AG10803 (cell line): ENCODE results near the gene PSMB5.

Experiments
- DNase-seq: peaks from one replicate; pipeline ENCODE4 v3.0.0; 2010; ENCODE audit warnings: low read depth
- H3K4me3 ChIP-seq: 2 replicates; pipeline ENCODE4 v1.5.1; 2011; ENCODE audit warnings: mild to moderate bottlenecking, low read length, control low read depth
- TF ChIP-seq, protein P1 (sequence below): conservative IDR thresholded peaks from 2 replicates; pipeline ENCODE4 v1.5.1; 2011; ENCODE audit warnings: mild to moderate bottlenecking, low read length, control low read depth, inconsistent platforms

The PSMB5 gene

DNA sequence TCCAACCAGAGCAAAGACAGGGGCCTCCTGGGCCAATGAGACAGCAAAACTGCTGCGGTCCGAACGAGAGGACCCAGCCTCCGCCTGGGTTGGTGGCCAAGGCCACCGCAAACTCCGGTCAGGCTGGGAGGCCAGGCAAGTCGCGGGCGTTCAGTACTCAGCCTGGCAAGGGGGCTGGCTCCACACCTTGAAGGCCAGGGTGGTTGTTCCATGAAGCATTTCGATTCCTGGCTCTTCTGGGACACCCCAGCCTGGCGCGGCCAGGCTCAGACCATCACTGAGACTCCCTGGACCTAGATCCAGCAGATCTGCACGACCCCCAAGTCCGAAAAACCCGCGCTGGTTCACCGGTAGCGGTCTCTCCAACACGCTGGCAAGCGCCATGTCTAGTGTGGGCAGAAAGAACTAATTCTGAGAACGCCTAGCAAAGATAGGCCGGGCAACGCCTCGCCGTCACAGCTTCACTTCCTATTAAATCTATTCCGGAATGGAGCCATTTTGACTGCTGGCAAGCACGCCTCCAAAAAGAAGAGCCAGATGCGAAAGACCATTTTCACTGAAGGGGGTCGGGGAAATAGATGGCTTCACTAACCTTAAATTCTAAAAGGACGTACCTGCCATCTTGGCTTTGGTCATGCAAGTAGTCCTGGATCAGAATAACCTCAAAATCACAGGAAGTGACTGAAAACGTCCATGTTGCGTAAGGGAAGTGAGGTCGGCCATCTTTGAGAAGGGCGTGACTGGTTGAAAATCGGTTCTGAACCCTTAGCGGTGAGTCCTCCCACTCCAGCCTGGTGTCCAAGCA, at the start of gene PSMB5:
Gene PSMB5, minus strand, starts transcription at position 403 of the 805 bp plus-strand sequence. Its CDS starts 19 bp downstream, at position 384.
- peak within 1 kb of the TSS; percentile 91 for H3K4me3 ChIP-seq
- DNase-seq = peak; percentile 93
- TF ChIP-seq, protein P1, sequence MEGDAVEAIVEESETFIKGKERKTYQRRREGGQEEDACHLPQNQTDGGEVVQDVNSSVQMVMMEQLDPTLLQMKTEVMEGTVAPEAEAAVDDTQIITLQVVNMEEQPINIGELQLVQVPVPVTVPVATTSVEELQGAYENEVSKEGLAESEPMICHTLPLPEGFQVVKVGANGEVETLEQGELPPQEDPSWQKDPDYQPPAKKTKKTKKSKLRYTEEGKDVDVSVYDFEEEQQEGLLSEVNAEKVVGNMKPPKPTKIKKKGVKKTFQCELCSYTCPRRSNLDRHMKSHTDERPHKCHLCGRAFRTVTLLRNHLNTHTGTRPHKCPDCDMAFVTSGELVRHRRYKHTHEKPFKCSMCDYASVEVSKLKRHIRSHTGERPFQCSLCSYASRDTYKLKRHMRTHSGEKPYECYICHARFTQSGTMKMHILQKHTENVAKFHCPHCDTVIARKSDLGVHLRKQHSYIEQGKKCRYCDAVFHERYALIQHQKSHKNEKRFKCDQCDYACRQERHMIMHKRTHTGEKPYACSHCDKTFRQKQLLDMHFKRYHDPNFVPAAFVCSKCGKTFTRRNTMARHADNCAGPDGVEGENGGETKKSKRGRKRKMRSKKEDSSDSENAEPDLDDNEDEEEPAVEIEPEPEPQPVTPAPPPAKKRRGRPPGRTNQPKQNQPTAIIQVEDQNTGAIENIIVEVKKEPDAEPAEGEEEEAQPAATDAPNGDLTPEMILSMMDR = 0 out of 2 replicates have a peak, but pooled peaks have one; percentile 21

DNA sequence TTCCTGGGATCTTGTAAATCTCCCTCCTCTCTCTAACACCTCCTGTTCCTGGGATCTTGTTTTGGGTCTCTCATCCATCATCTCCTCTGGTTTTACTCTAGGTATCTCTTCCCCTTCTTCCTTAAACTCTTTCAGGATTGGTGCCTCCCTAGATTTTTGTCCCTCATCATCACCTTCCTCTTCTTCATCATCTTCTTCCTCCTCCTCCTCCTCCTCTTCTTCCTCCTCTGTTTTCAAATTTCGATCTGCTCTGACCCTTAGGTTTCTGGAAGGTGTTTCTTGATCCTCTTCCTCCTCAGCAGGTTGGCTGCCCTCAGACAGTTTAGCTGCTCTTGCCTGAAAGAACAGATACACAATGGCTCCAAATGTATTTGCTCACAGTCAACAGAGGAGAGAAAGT, 45.8 kb upstream of the PSMB5 start:
- DNase-seq = no peak
- TF ChIP-seq, protein P1 = no peak
- no peak overlapping the region for H3K4me3 ChIP-seq

DNA sequence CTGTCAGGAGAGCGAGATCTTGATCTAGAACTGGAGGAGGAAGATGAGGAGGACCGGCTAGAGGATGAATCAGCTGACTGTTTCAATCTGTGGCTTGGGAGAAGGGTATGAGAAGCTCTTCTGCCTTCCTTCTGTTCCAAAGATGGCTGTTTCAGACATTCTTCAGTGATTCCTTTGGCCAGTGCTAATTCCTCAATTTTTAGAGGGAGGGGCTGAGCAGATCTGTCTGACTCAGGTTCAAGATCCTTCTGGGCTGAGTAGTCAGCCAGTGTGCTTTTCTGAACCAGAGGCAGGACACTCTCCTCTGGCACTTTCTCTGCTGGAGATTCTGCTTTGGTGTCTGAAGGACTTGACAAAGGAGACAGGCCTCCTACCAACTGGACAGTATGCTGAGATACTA, 45.0 kb upstream of the PSMB5 start:
- no peak overlapping the region for H3K4me3 ChIP-seq
- DNase-seq = peak; percentile 65
- TF ChIP-seq, protein P1 = no peak

DNA sequence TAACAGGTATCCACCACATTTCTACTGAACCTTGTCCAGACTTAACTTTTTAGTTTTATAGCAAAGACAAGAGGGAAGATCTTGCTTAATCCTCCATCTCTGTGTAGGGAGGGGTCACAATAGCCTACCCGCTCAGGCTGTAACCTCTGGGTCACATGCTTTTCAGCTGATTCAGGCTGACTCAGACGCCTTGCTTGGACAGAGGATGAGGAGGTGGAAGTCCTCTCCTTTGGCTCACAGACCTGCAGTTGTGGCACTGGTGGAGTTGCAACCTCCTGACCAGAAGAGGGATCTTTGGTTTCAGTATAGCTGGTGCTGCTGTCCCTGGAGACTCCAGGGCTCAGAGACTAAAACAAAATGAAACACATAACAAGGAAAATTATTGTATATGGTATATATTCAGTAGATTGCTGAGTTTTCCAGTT, 44.0 kb upstream of the PSMB5 start:
- H3K4me3 ChIP-seq = no peak overlapping the region
- TF ChIP-seq, protein P1 = peak; percentile 33
- peak; percentile 97 for DNase-seq

DNA sequence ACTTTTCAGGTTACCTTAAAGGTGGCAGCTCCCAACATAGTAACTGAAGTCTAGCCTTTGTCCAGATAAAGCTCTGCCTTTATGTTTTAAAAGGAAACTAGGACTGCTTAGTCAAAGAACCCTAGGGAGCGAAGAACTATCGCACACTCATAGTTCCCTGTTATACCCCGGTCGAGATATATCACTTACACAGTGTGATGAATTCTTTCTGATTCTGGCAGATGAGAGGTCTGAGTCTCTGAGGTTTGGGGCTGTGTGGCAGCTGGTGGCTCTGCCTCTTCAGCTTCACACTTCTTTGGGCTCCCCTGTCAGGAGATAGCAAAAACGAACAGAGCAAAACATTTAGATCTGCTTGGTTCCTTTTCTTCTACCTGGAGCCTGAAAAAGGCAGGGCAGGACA, 43.3 kb upstream of the PSMB5 start:
- no peak for DNase-seq
- TF ChIP-seq, protein P1 = no peak
- no peak overlapping the region for H3K4me3 ChIP-seq

DNA sequence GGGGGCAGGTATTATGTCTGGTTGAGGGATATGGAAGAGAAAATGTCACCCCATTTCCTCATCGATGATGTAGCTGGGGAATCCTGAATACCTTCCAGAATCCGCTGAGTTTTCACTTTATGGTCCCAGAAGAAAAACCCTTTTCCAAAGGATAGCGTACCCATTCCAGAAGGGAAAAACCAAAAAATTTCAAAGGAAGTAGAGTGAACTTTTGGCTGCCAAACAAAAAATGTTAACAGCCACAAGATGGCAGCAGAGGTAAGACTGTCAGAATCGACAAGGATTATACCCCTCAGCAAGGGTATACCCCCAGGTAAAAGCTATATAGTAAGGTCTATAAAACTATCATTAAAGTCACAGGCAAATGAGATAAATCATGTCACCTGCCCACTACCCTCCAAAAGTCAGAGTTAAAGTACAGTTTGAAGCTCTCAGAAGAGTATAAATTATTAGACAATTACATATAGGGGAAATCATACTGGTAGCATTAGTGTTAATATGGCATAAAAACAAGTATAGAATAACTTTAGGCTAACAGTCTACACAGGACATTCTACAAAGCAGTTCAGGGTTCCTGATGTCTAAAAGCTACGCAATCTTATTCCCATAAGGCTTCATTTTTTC, 42.2 kb upstream of the PSMB5 start:
- TF ChIP-seq, protein P1 = peak; percentile 73
- H3K4me3 ChIP-seq = no peak overlapping the region
- no peak for DNase-seq

DNA sequence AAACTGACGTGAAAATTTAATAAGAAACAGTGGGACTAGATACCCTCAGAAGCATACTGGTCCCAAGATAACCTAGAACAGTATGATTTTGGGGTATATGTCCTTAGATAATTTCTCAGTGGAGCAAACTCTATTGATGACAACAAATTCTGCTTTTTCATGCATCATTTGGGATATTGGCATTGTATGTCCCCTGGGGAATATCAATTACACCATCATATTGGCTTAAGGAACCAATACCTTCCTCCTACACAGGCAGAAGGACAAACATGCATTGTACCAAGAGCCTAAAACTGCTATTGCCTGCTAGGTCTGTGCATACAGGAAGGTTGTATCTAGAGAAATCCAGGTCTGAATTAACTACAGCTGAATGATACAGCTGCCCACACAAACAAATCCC, 40.2 kb upstream of the PSMB5 start:
- TF ChIP-seq, protein P1 = no peak
- no peak for DNase-seq
- H3K4me3 ChIP-seq = no peak overlapping the region
